LNCaP clone FGC (cell line): Measurements from ENCODE around the gene MAST4.

Experiments
- DNase-seq: peaks from one replicate; pipeline ENCODE4 v3.0.0-alpha.2; 2011; ENCODE audit warnings: low read depth
- H3K4me3 ChIP-seq: 2 replicates; pipeline ENCODE4 v1.5.1; 2011; ENCODE audit warnings: mild to moderate bottlenecking, low read depth, low read length, control low read depth
- CTCF ChIP-seq: IDR thresholded peaks from 2 replicates; pipeline ENCODE4 v1.5.1; 2012; ENCODE audit warnings: mild to moderate bottlenecking; ENCODE audit not compliant: control insufficient read depth, insufficient read depth; ENCODE audit errors: extremely low read depth

Gene MAST4

GRCh38 chr5:66621146-66621545 lies 25.0 kb downstream of the MAST4 start:
- DNase-seq: no peak
- TF ChIP-seq CTCF: no peak
- no peak overlapping the region for H3K4me3 ChIP-seq

- DNase-seq: no peak
- H3K4me3 ChIP-seq: no peak overlapping the region
- no peak for TF ChIP-seq CTCF
Measured at GRCh38 chr5:66621736-66622135, 25.5 kb downstream of the MAST4 start.

- DNase-seq: no peak
- H3K4me3 ChIP-seq: no peak overlapping the region
- no peak for TF ChIP-seq CTCF
Measured at GRCh38 chr5:66628561-66628960, 32.4 kb downstream of the MAST4 start.

- DNase-seq: no peak
- H3K4me3 ChIP-seq: no peak overlapping the region
- TF ChIP-seq CTCF: no peak
Measured at GRCh38 chr5:66629446-66629845, 33.3 kb downstream of the MAST4 start.

- TF ChIP-seq CTCF: no peak
- peak; percentile 47 for DNase-seq
- no peak overlapping the region for H3K4me3 ChIP-seq
Measured at GRCh38 chr5:66633754-66634153, 37.6 kb downstream of the MAST4 start.

GRCh38 chr5:66634601-66635000 lies 38.4 kb downstream of the MAST4 start:
- TF ChIP-seq CTCF: no peak
- H3K4me3 ChIP-seq: no peak overlapping the region
- DNase-seq: no peak

GRCh38 chr5:66637994-66638393 lies 41.8 kb downstream of the MAST4 start:
- no peak for DNase-seq
- no peak for TF ChIP-seq CTCF

More at GRCh38 chr5:66637994-66638393, 41.8 kb downstream of the MAST4 start:
- no peak overlapping the region for H3K4me3 ChIP-seq
